A673 (cell line): ENCODE data around the gene ISYNA1. TPM values are rescaled to one million over a fixed set of nuclear protein-coding genes. Genes with fewer than 3 reads are reported as not detected.

Experiments used
- BruUV-seq: library from RNA; stranded (reverse); fragments of 400-500 nt; replicated peaks from 2 replicates; lab custom pipeline; 2021; lab: Mats Ljungman, UMichigan
- CTCF ChIA-PET: fragments of 300-600 bp; sonication (Branson Sonifier 250); formaldehyde crosslinking; loops from one replicate; lab custom pipeline; 2022; ENCODE audit warnings: antibody characterized with exemption; lab: Charles Lee
- POLR2A ChIA-PET: fragments of 300-600 bp; sonication (Branson Sonifier 250); formaldehyde crosslinking; loops from one replicate; lab custom pipeline; 2022; ENCODE audit warnings: antibody characterized with exemption; ENCODE audit not compliant: low non-redundant PET; lab: Charles Lee
- DNase-seq: peaks from one replicate; pipeline ENCODE4 v3.0.0-alpha.2; 2015; ENCODE audit warnings: low spot score
- H3K27ac ChIP-seq: fragments of 200-600 bp; sonication (generic); 2 replicates; pipeline ENCODE4 v1.5.1; 2016; ENCODE audit warnings: mixed run types, low read depth, mild to moderate bottlenecking, mixed read lengths, antibody characterized with exemption, low read length; ENCODE audit not compliant: poor library complexity, severe bottlenecking
- H3K27me3 ChIP-seq: fragments of 200-600 bp; sonication (generic); replicated peaks from 2 replicates; pipeline ENCODE4 v1.6.1; 2017; ENCODE audit warnings: mixed run types, low read depth, mild to moderate bottlenecking, mixed read lengths, antibody characterized with exemption, low read length; ENCODE audit not compliant: insufficient read depth, poor library complexity
- H3K36me3 ChIP-seq: fragments of 200-600 bp; sonication (generic); 2 replicates; pipeline ENCODE4 v1.6.1; 2016; ENCODE audit warnings: mixed run types, mild to moderate bottlenecking, mixed read lengths, antibody characterized with exemption, low read length; ENCODE audit not compliant: insufficient read depth, poor library complexity, severe bottlenecking
- H3K4me1 ChIP-seq: fragments of 200-600 bp; sonication (generic); 2 replicates; pipeline ENCODE4 v1.6.1; 2017; ENCODE audit warnings: mixed run types, mild to moderate bottlenecking, mixed read lengths, antibody characterized with exemption, low read length; ENCODE audit not compliant: insufficient read depth, poor library complexity, severe bottlenecking
- H3K4me3 ChIP-seq: fragments of 200-600 bp; sonication (generic); 2 replicates; pipeline ENCODE4 v1.5.1; 2016; ENCODE audit warnings: low read depth, mixed run types, mild to moderate bottlenecking, mixed read lengths, low read length; ENCODE audit not compliant: poor library complexity, severe bottlenecking
- H3K9me3 ChIP-seq: fragments of 200-600 bp; sonication (generic); 2 replicates; pipeline ENCODE4 v1.6.1; 2016; ENCODE audit warnings: mixed run types, low read depth, mild to moderate bottlenecking, mixed read lengths, antibody characterized with exemption, low read length; ENCODE audit not compliant: poor library complexity, severe bottlenecking
- CTCF ChIP-seq: fragments of 300-800, 200-600 bp; sonication (generic); conservative IDR thresholded peaks from 2 replicates; pipeline ENCODE4 v1.5.1; 2017; ENCODE audit warnings: low read depth, mild to moderate bottlenecking, antibody characterized with exemption, low read length, moderate library complexity, mixed read lengths
- EZH2 ChIP-seq: fragments of 200-600 bp; sonication (generic); IDR thresholded peaks from 2 replicates; pipeline ENCODE4 v1.6.1; 2017; ENCODE audit warnings: borderline replicate concordance, low read depth, mild to moderate bottlenecking, mixed read lengths, antibody characterized with exemption, low read length; ENCODE audit not compliant: poor library complexity, severe bottlenecking
- intact Hi-C: fragments of 100-400 bp; cut with micrococcal nuclease; formaldehyde crosslinking; loops from one replicate; pipeline ENCODE4 v1.10.0; 2022; ENCODE audit not compliant: unreplicated experiment
- total RNA-seq: library from RNA; stranded (reverse); gene quantifications from 2 replicates; pipeline ENCODE4 v1.2.3, GENCODE V29; 2021

Gene ISYNA1
- total RNA-seq, 1 experiment from 2014 or later, result 153 TPM

- intact Hi-C loops, result no loop called here
- Histone ChIP-seq H3K36me3 (no peaks in the 10 kb centered on the region), H3K27ac (no peak overlapping the region), H3K4me3 (peak overlapping the region; percentile 43), H3K9me3 (no peaks in the 10 kb centered on the region), H3K27me3 (no peaks in the 10 kb centered on the region), H3K4me1 (peaks cover 26% of the 10 kb centered on the region)
- ChIA-PET POLR2A (interaction anchor here (0.6 kb wide), 1 partner anchor 108 kb away, joined by 3 read pairs; no protein-coding TSS in a partner anchor), CTCF (interaction anchor here (0.6 to 1.7 kb wide), 5 partner anchors 9 to 234 kb away, joined by 3 to 12 read pairs (median 5); no protein-coding TSS in a partner anchor)
- TF ChIP-seq CTCF (no peak), EZH2 (no peak)
- BruUV-seq, result no TSS peak
- no peak for DNase-seq
These were observed 48.8 kb downstream of the ISYNA1 start for GRCh38 chr19:18388960-18389725.

DNA sequence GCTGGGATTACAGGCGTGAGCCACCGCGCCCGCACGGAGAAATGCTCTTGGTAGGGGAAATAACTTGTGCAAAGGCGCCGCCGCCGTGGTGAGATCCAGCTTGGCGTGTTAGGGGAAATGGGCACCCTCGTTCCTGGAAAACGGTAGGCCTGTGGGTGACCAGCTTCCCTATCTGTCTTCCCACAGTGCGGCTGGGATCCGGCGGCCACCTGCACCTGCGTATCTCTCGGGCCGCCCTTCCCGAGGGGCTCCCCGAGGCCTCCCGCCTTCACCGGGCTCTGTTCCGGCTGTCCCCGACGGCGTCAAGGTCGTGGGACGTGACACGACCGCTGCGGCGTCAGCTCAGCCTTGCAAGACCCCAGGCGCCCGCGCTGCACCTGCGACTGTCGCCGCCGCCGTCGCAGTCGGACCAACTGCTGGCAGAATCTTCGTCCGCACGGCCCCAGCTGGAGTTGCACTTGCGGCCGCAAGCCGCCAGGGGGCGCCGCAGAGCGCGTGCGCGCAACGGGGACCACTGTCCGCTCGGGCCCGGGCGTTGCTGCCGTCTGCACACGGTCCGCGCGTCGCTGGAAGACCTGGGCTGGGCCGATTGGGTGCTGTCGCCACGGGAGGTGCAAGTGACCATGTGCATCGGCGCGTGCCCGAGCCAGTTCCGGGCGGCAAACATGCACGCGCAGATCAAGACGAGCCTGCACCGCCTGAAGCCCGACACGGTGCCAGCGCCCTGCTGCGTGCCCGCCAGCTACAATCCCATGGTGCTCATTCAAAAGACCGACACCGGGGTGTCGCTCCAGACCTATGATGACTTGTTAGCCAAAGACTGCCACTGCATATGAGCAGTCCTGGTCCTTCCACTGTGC is 49.6 kb downstream of the ISYNA1 start:
- H3K9me3 ChIP-seq, result no peaks in the 10 kb centered on the region
- peak; percentile 84 for DNase-seq
- ChIA-PET CTCF (interaction anchor here (0.6 to 1.8 kb wide), 16 partner anchors 8 to 686 kb away, joined by 3 to 12 read pairs (median 4); no protein-coding TSS in a partner anchor), POLR2A (interaction anchor here (0.6 kb wide), 1 partner anchor 51 kb away, joined by 13 read pairs; no protein-coding TSS in a partner anchor)
- TF ChIP-seq EZH2, result no peak
- peak; percentile 99 for TF ChIP-seq CTCF
- BruUV-seq, result no TSS peak
- no peaks in the 10 kb centered on the region for H3K36me3 ChIP-seq
- peak overlapping the region; percentile 43 for H3K4me3 ChIP-seq
- H3K27me3 ChIP-seq, result no peaks in the 10 kb centered on the region
- peaks cover 26% of the 10 kb centered on the region for H3K4me1 ChIP-seq
- H3K27ac ChIP-seq, result no peak overlapping the region
- intact Hi-C loops, result no loop called here

- peak; percentile 37 for DNase-seq
- TF ChIP-seq CTCF (no peak), EZH2 (no peak)
- CTCF ChIA-PET, result interaction anchor here (1.8 kb wide), 1 partner anchor 107 kb away, joined by 4 read pairs; no protein-coding TSS in a partner anchor
- H3K27me3 ChIP-seq, result no peaks in the 10 kb centered on the region
- intact Hi-C loops, result no loop called here
- H3K36me3 ChIP-seq, result no peaks in the 10 kb centered on the region
- POLR2A ChIA-PET, result interaction anchor here (0.5 kb wide), 1 partner anchor 30 kb away, joined by 7 read pairs; no protein-coding TSS in a partner anchor
- no TSS peak for BruUV-seq
- H3K4me1 ChIP-seq, result peaks cover 26% of the 10 kb centered on the region
- peak overlapping the region; percentile 39 for H3K27ac ChIP-seq
- H3K4me3 ChIP-seq, result no peak overlapping the region
- no peaks in the 10 kb centered on the region for H3K9me3 ChIP-seq
These were observed 51.2 kb downstream of the ISYNA1 start for GRCh38 chr19:18386543-18387271.
